GM12878 (cell line): Measurements from ENCODE around the gene TSKU. TPM values are rescaled to one million over a fixed set of nuclear protein-coding genes. Genes with fewer than 3 reads are reported as not detected.

Source experiments
- ATAC-seq: fragments of 200-7000 bp; cut with Tn5 transposase; 3 replicates; pipeline ENCODE4 v1.9.1; 2020; ENCODE audit warnings: mild to moderate bottlenecking, moderate library complexity
- BruUV-seq: library from RNA; stranded (reverse); fragments of 400-500 nt; replicated peaks from 2 replicates; lab custom pipeline; 2021; lab: Mats Ljungman, UMichigan
- CTCF ChIA-PET: fragments of 300-600 bp; sonication (Branson Sonifier 250); formaldehyde crosslinking; extraction: SDS; loops from one replicate; lab custom pipeline; 2021; ENCODE audit warnings: inconsistent platforms; lab: Yijun Ruan, JAX
- POLR2A ChIA-PET: fragments of 350-600 bp; formaldehyde crosslinking; extraction: SDS; loops from one replicate; lab custom pipeline; 2021; ENCODE audit warnings: inconsistent platforms; lab: Charles Lee
- RAD21 ChIA-PET: fragments of 300-600 bp; sonication (Branson Sonifier 250); formaldehyde crosslinking; loops from one replicate; lab custom pipeline; 2023; ENCODE audit warnings: antibody characterized with exemption; ENCODE audit not compliant: unreplicated experiment; lab: Charles Lee
- SMC1A ChIA-PET: fragments of 300-600 bp; sonication (Branson Sonifier 250); formaldehyde crosslinking; loops from one replicate; lab custom pipeline; 2023; ENCODE audit not compliant: unreplicated experiment, uncharacterized antibody; lab: Charles Lee
- DNase-seq: peaks from one replicate; pipeline ENCODE4 v3.0.0-alpha.2; 2011; ENCODE audit warnings: low read depth, low spot score
- FAIRE-seq: peaks from 3 replicates; lab custom pipeline; 2011; peaks lifted over from hg19 to GRCh38; lab: Jason Lieb, UNC
- H2AFZ ChIP-seq: 2 replicates; pipeline ENCODE4 v1.6.0; 2011; ENCODE audit warnings: low read depth, low read length, control low read depth; ENCODE audit not compliant: control insufficient read depth
- H3K27ac ChIP-seq: 2 replicates; pipeline ENCODE4 v1.5.1; 2011; ENCODE audit warnings: control low read depth; ENCODE audit not compliant: control insufficient read depth, insufficient read depth
- H3K27me3 ChIP-seq, 2 experiments: replicated peaks in 1 of 2; 2 replicates each; pipeline versions ENCODE4 v1.6.0 to v1.6.1; 2011; ENCODE audit warnings: low read length in 1 of 2; ENCODE audit not compliant: control insufficient read depth in 2 of 2, insufficient read depth in 2 of 2
- H3K36me3 ChIP-seq, 2 experiments: 2 replicates each; pipeline ENCODE4 v1.5.1; 2011; ENCODE audit warnings: low read length in 1 of 2; ENCODE audit not compliant: control insufficient read depth in 2 of 2, insufficient read depth in 2 of 2
- H3K4me1 ChIP-seq: 2 replicates; pipeline ENCODE4 v1.6.1; 2011; ENCODE audit warnings: mild to moderate bottlenecking, low read length, moderate library complexity, mixed read lengths; ENCODE audit not compliant: control insufficient read depth, insufficient read depth
- H3K4me2 ChIP-seq: 2 replicates; pipeline ENCODE4 v1.6.0; 2011; ENCODE audit warnings: control low read depth; ENCODE audit not compliant: control insufficient read depth, insufficient read depth
- H3K4me3 ChIP-seq: fragments of 200-600 bp; sonication (generic); 2 replicates; pipeline ENCODE4 v1.5.1; 2016
- H3K79me2 ChIP-seq: 2 replicates; pipeline ENCODE4 v1.6.0; 2011; ENCODE audit warnings: low read length; ENCODE audit not compliant: control insufficient read depth, insufficient read depth
- H3K9ac ChIP-seq: 2 replicates; pipeline ENCODE4 v1.8.0; 2011; ENCODE audit warnings: low read length, control low read depth, mixed read lengths; ENCODE audit not compliant: control insufficient read depth, insufficient read depth
- H3K9me3 ChIP-seq: replicated peaks from 3 replicates; pipeline ENCODE4 v1.5.1; 2011; ENCODE audit warnings: mild to moderate bottlenecking, low read length; ENCODE audit not compliant: control insufficient read depth, insufficient read depth
- H4K20me1 ChIP-seq: 2 replicates; pipeline ENCODE4 v1.6.0; 2011; ENCODE audit not compliant: control insufficient read depth, insufficient read depth
- ATF3 ChIP-seq: IDR thresholded peaks from 2 replicates; pipeline ENCODE4 v1.6.1; 2011; ENCODE audit warnings: low read depth, mild to moderate bottlenecking, low read length, moderate library complexity, borderline replicate concordance; ENCODE audit errors: extremely low read depth
- HDAC6 ChIP-seq: fragments of 200-600 bp; sonication (generic); IDR thresholded peaks from one replicate; pipeline ENCODE4 v1.8.0; 2017; ENCODE audit warnings: antibody characterized with exemption; ENCODE audit not compliant: unreplicated experiment
- IKZF2 ChIP-seq, 2 experiments: fragments of 450-650 bp; IDR thresholded peaks; 2 replicates each; pipeline ENCODE4 v1.6.1; 2017; ENCODE audit warnings: mild to moderate bottlenecking in 2 of 2, moderate library complexity in 2 of 2
- IRF4 ChIP-seq: IDR thresholded peaks from 2 replicates; pipeline ENCODE4 v1.6.1; 2011; ENCODE audit warnings: low read depth, low read length
- MEF2B ChIP-seq: fragments of 450-650 bp; IDR thresholded peaks from 2 replicates; pipeline ENCODE4 v1.6.1; 2018; ENCODE audit warnings: mild to moderate bottlenecking, moderate library complexity; ENCODE audit not compliant: partially characterized antibody, poor library complexity, severe bottlenecking
- NFIC ChIP-seq: IDR thresholded peaks from 2 replicates; pipeline ENCODE4 v1.6.1; 2012; ENCODE audit warnings: low read depth, mild to moderate bottlenecking, inconsistent platforms, low read length, moderate library complexity
- NR2F1 ChIP-seq: fragments of 450-650 bp; conservative IDR thresholded peaks from 2 replicates; pipeline ENCODE4 v1.6.1; 2017; ENCODE audit warnings: mild to moderate bottlenecking
- PAX5 ChIP-seq: IDR thresholded peaks from 2 replicates; pipeline ENCODE4 v1.6.1; 2011; ENCODE audit warnings: low read depth, low read length, borderline replicate concordance
- PAX8 ChIP-seq: fragments of 450-650 bp; IDR thresholded peaks from 2 replicates; pipeline ENCODE4 v1.6.1; 2017; ENCODE audit warnings: mild to moderate bottlenecking, moderate library complexity
- PKNOX1 ChIP-seq: fragments of 450-650 bp; IDR thresholded peaks from 2 replicates; pipeline ENCODE4 v1.6.1; 2016; ENCODE audit warnings: mild to moderate bottlenecking
- PML ChIP-seq: IDR thresholded peaks from 2 replicates; pipeline ENCODE4 v1.6.1; 2012; ENCODE audit warnings: low read length, inconsistent platforms
- POU2F2 ChIP-seq: IDR thresholded peaks from 3 replicates; pipeline ENCODE4 v1.6.1; 2011; ENCODE audit warnings: low read depth, mild to moderate bottlenecking, low read length, borderline replicate concordance
- RB1 ChIP-seq: fragments of 450-650 bp; formaldehyde crosslinking; IDR thresholded peaks from 2 replicates; pipeline ENCODE4 v1.6.1; 2017; ENCODE audit warnings: mild to moderate bottlenecking, borderline replicate concordance
- RCOR1 ChIP-seq: conservative IDR thresholded peaks from 2 replicates; pipeline ENCODE4 v1.6.1; 2012; ENCODE audit warnings: low read depth, low read length, improper control_type of control experiment
- TCF12 ChIP-seq: IDR thresholded peaks from 2 replicates; pipeline ENCODE4 v1.6.1; 2011; ENCODE audit warnings: low read depth, mild to moderate bottlenecking, low read length
- ZNF384 ChIP-seq: IDR thresholded peaks from 2 replicates; pipeline ENCODE4 v1.6.1; 2012; ENCODE audit warnings: low read depth, mild to moderate bottlenecking, low read length, improper control_type of control experiment, borderline replicate concordance
- WGBS: methylation state at CpG from one replicate; pipeline ENCODE4 v1.1.6; 2016; ENCODE audit warnings: low lambda C conversion rate; ENCODE audit not compliant: insufficient replicate concordance, insufficient coverage; ENCODE audit errors: missing lambda C conversion rate; 5-methylcytosine and 5-hydroxymethylcytosine counted together
- in situ Hi-C: fragments of 300-500 bp; cut with MboI; formaldehyde crosslinking; loops from 9 replicates; pipeline ENCODE4 v1.14.3; 2018; ENCODE audit warnings: mixed read lengths
- intact Hi-C: fragments of 100-400 bp; cut with micrococcal nuclease; formaldehyde crosslinking; loops from one replicate; pipeline ENCODE4 v1.14.2; 2022; ENCODE audit not compliant: unreplicated experiment
- polyA plus RNA-seq, 11 experiments: library from polyadenylated mRNA; depleted of rRNA in 4 of 11; unstranded in 6 of 11; stranded (reverse) in 5 of 11; fragments of >200 nt; fragmentation: Nextera tagmentation in 4 of 11; fragmentation: Illumina TruSeq in 1 of 11; extraction: Ambion mirVana in 4 of 11; extraction: Trizol in 1 of 11; gene quantifications; 1 replicate in 1 of 11; 2 replicates in 10 of 11; pipeline versions ENCODE4 v1.2.1 to v1.2.3, GENCODE V29; 2011 to 2016; ENCODE audit warnings: inconsistent platforms in 2 of 11, missing spikeins in 2 of 11, low read depth in 1 of 11
- total RNA-seq, 4 experiments: library from RNA; depleted of rRNA in 3 of 4; stranded (reverse); fragments of >200 nt in 3 of 4; fragmentation: Illumina TruSeq in 1 of 4; extraction: Trizol in 1 of 4; gene quantifications; 2 replicates each; pipeline versions ENCODE4 v1.2.1 to v1.2.3, GENCODE V29; 2013 to 2021

Gene TSKU
- total and polyA plus RNA-seq, 10 of the 15 experiments (the other 5 are each of a cell fraction or from before 2014, with no cell fraction given): 0.04 to 1.5 (median 0.62) TPM

DNA sequence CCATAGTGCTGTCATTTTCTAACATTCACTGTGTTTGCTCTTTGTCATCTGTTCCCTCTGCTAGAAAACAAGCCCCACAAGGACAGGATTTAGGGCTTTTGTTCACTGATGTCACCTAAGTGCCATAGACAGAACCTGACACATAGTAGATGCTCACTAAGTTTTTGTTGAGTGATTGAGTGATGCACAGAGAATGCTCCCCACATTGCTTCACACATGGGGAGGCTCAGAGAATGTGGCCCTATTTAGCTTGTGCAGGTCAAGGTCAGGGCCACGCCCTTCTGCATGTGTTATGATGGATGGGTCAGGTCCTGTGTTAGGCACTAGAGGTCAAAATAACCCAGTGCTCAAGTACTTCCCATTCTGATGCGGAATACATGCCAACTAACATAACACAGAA, 33.1 kb upstream of the TSKU start (continued):
- TF ChIP-seq TCF12 (no peak), NR2F1 (no peak), IKZF2 (IDR thresholded peaks at IDR 0.05) (no peak)

DNA sequence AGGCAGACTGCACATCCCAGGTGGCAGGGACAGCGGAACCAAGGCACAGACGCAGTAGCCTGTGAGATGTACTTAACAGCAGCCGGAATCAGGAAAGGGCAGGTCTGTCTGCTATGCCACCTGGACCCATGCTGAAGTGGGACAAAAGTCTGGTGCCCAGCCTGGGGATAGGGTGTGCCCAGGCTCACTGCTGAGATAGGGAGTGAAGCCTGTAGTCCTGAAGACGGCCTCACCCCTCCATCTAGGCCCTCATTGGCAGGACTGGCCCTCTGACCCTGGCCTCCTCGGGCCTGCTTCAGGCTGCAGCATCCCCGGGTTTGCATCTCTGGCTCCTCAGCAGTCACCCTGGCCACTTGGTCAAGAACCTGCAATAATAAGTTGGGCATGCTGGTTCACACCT, 32.4 kb upstream of the TSKU start:
- RAD21 ChIA-PET: no interaction called here
- TF ChIP-seq HDAC6: no peak
- no peak for TF ChIP-seq PML
- TF ChIP-seq RB1: no peak
- no peak for TF ChIP-seq PAX8
- TF ChIP-seq ATF3: no peak
- no peak for TF ChIP-seq IRF4
- TF ChIP-seq MEF2B: no peak
- no peak for TF ChIP-seq PKNOX1
- no peak for TF ChIP-seq NFIC
- TF ChIP-seq ZNF384: no peak
- TF ChIP-seq RCOR1: no peak
- TF ChIP-seq PAX5: no peak
- TF ChIP-seq POU2F2: no peak
- TF ChIP-seq, all 136 proteins: peak for 0
- Histone ChIP-seq H2AFZ (no peak overlapping the region), H3K4me2 (no peak overlapping the region), H3K27ac (no peak overlapping the region), H3K9ac (no peak overlapping the region), H3K4me1 (no peaks in the 10 kb centered on the region), H3K36me3 (no peaks in the 10 kb centered on the region), H4K20me1 (no peaks in the 10 kb centered on the region), H3K4me3 (no peak overlapping the region), H3K79me2 (no peaks in the 10 kb centered on the region), H3K9me3 (no peaks in the 10 kb centered on the region), H3K27me3 (no peaks in the 10 kb centered on the region; a peak in 1 of 4 replicates)
- in situ Hi-C loops (no loop called here), intact Hi-C loops (no loop called here)
- no peak for ATAC-seq
- BruUV-seq: no TSS peak
- SMC1A ChIA-PET: no interaction called here
- no peak for FAIRE-seq
- WGBS: 46% methylated on average over 6 of the region's 6 CpGs
- DNase-seq: no peak
- CTCF ChIA-PET: interaction anchor here (1.6 kb wide), 1 partner anchor 29 kb away, joined by 4 read pairs; no protein-coding TSS in a partner anchor
- POLR2A ChIA-PET: no interaction called here
